Epithelial cell of prostate (primary cell): Measurements from ENCODE around the gene DEGS1.
"Not testable (repeated sequence)": the region's sequence is repeated elsewhere in the genome, so short reads cannot be mapped to it uniquely, and the experiment has no call there.

Source experiments
- DNase-seq: peaks from one replicate; pipeline ENCODE4 v3.0.0-alpha.2; 2011; ENCODE audit warnings: low read depth, low spot score
- H3K27ac ChIP-seq: fragments of 450-650 bp; 2 replicates; pipeline ENCODE4 v1.5.1; 2017; ENCODE audit warnings: mild to moderate bottlenecking

The DEGS1 gene

DNA sequence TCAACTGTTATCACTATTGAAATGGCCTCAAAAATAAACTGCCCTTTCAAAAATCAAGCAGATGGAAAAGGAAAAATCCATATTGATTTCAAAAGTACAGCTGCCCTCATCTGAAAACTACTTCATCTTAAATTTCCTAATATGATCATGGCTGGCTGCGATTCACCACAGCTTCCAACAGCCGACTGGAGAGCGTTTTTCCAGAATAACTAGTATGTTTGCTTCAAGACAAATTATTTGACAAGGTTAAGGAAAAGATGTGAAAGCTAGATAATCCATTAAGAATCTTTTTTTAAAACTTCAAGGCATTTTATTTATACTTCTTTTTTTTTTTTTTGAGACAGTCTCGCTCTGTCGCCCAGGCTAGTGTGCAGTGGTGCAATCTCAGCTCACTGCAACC is 4.1 kb upstream of the DEGS1 start:
- no peak overlapping the region for H3K27ac ChIP-seq
- DNase-seq, result no peak

GRCh38 chr1:224180783-224181452 is 2.1 kb upstream of the DEGS1 start:
- no peak for DNase-seq
- no peak overlapping the region for H3K27ac ChIP-seq

DNA sequence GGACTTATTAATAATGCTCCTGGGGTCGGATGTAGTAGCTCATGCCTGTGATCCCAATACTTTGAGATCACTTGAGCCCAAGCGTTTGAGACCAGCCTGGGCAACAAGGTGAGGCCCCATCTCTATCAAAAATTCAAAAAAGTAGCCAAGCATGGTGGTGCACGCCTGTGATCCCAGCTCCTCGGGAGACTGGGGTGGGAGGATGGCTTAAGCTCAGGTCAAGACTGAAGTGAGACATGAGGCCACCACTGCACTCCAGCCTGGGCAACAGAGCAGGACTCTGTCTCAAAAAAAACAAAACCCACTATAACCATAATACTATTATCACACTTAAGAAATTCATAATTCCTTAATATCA is 1.6 kb upstream of the DEGS1 start:
- H3K27ac ChIP-seq, result no peak overlapping the region
- no peak for DNase-seq

GRCh38 chr1:224182057-224182865 is 779 bp upstream of the DEGS1 start:
- DNase-seq, result no peak
- peak overlapping the region; percentile 74 for H3K27ac ChIP-seq

- DNase-seq, result no peak
- H3K27ac ChIP-seq, result peak overlapping the region; percentile 74
These were observed 712 bp downstream of the DEGS1 start for GRCh38 chr1:224183591-224184312.

DNA sequence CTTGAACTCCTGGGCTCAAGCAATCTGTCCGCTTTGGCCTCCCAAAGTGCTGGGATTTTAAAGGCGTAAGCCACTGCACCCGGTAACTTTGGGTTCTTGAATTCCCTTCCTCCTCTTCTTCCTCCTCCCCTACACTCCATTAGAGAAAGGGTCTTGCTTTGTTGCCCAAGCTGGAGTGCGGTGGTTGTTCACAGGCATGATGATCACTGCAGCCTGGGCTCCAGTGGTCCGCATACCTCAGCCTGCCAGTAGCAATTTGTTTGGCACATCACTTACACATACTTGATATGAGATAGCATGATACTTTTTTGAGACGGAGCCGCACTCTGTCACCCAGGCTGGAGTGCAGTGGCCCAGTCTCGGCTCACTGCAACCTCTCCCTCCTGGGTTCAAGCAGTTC is 2.2 kb downstream of the DEGS1 start:
- DNase-seq, result no peak
- no peak overlapping the region for H3K27ac ChIP-seq

DNA sequence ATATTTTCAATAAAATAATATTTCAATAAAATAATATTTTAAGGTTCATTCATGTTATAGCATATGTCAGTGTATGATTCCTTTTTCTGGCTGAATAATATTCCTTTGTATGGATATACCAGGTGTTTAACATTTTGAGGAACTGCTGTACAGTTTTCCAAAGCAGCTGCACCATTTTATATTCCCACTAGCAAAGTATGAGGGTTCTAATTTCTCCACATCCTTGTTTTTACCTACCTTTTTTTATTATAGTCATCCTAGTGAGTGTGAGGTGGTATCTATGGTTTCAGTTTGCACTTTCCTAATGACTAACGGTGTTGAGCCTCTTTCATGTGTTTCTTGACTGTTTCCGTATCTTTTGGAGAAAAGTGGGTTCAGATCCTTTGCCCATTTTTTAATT is 5.2 kb downstream of the DEGS1 start:
- no peak overlapping the region for H3K27ac ChIP-seq
- no peak for DNase-seq

DNA sequence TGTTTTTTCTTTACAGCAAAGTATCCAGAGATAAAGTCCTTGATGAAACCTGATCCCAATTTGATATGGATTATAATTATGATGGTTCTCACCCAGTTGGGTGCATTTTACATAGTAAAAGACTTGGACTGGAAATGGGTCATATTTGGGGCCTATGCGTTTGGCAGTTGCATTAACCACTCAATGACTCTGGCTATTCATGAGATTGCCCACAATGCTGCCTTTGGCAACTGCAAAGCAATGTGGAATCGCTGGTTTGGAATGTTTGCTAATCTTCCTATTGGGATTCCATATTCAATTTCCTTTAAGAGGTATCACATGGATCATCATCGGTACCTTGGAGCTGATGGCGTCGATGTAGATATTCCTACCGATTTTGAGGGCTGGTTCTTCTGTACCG is 6.5 kb downstream of the DEGS1 start:
- DNase-seq, result no peak
- H3K27ac ChIP-seq, result no peak overlapping the region

- no peak for DNase-seq
- no peak overlapping the region for H3K27ac ChIP-seq
These were observed 9.2 kb downstream of the DEGS1 start for GRCh38 chr1:224192082-224192788.

DNA sequence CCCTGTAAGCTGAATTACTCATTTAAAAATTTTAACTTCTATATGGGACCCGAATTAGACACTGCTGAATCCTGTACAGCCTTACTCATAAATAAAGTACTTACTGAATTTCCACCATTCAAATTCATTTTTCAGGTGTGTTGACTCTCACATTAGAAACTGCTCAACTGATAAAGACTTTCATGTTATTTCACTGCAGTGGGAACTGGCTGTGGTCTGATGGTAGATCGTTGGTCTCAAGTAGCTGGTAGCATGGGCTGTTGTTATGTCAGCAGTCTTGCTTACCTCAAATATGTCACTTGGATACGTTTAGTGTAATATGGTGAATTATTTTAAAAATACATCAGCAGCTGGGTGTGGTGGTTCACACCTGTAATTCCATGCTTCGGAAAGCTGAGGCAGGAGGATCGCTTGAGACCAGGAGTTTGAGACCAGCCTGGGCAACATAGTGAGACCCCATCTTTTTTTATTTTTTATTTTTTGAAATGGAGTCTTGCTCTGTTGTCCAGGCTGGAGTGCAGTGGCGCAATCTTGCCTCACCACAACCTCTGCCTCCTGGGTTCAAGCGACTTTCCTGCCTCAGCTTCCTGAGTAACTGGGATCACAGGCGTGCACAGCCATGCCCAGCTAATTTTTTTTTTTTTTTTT is 10.4 kb downstream of the DEGS1 start:
- DNase-seq, result no peak
- no peak overlapping the region for H3K27ac ChIP-seq

DNA sequence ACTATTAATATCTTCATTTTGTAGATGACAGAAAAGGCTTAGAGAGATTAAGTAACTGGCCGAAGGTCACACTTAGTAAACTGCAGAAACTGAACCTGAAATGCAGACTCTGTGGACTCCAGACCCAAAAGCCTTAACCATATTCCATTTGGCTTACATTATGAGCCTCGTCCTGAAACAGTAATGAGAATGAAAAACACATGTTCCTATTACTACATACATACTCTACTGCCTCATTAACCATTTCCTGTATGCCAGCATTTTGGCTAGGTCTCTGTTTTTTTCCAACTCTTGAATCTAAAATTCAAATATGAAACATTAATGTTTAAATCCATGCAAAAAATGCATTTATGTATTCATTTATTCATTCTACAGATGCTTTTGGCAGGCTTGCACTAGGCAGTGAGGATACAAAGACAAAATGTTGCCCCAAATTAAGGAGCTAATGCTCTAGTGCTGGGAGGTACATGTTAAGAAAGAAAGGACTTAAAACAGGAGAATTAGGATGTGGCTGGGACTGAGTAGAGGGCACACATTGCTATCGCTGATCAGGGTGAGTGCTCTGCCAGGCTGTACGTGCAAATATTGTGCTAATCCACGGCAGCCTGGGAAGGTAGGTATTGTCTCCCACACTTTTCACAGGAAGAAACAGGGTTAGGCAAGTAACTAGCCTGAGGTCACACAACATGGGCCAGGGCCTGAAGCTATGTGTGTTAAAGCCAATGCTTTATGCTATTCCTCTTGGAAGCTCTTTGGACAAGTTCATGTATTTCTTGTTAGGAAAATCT is 14.0 kb downstream of the DEGS1 start:
- no peak overlapping the region for H3K27ac ChIP-seq
- no peak for DNase-seq

DNA sequence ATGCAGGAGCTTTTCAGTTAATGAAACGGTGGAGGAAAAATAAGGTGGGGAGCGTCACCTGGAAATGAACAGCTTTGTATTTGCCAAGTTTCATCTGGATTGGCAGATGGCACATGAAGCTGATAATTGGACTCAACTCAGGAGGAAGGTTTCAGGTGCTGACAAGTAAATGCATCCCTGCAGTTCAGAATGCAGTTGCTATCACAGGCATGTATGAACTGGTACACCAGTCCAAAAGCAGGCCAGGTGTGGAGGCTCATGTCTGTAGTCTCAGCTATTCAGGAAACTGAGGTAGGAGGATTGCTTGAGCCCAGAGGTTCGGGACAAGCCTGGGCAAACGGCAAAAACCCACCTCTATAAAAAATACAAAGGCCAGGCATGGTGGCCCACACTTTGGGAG is 15.5 kb downstream of the DEGS1 start:
- peak; percentile 33 for DNase-seq
- peak overlapping the region; percentile 35 for H3K27ac ChIP-seq

DNA sequence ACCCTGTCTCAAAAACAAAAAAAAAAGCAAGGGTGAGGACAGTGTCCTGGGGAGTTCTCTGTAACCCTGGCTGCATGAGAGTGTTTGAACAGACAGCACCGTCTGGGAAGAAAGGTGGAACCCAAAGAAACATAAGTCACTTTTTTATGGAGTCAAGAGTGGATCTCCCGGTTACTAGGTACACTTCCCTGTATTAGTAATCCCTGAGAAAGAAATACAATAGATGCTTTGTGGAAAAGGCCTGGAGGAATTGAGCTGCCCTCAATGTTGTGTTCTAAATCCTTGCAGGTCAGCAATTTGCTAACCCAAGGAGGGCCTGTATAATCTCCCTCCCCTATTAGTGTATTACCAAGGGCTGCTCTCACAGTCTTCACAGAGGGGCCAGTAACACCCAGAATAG is 16.6 kb downstream of the DEGS1 start:
- H3K27ac ChIP-seq, result peak overlapping the region; percentile 35
- DNase-seq, result peak; percentile 51

- H3K27ac ChIP-seq, result no peak overlapping the region
- no peak for DNase-seq
These were observed 18.3 kb downstream of the DEGS1 start for GRCh38 chr1:224201383-224201782.

GRCh38 chr1:224201853-224202252 is 18.8 kb downstream of the DEGS1 start:
- H3K27ac ChIP-seq, result no peak overlapping the region
- DNase-seq, result no peak

DNA sequence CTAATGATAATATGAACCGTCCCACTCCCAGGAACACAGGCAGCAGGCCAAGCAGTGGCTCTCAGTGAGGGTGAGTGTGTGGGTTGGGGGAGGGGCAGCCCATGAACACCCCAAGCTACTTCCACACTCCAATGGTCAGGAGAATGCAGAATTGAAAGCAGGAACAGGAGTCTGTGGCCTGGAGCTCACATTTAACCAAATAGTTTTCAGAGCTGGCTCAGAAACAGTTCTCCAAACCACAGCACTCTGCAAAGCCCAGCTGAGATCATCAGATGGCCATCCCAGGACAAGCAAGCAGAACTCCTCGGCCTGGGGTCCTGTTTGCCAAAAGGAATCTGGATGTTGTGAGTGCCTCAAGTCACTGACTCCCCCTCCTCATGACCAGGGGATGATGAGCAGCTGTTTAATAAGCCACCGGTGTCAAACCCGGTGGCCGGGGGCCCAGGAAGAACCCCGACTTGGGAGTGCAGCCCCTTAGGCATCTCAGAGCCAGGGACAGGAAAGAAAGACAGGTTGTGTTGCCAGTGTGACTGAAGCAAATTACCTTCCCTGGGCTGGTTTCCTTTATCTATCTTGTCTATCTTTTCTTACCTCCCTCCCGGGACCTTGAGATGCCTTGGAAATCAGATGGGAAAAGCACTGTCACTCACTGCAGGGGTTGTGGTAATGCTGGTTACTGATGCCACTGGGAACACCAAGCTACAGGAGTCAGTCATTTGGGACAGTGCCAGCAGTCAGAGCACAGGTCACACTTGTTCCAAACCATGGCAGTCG is 20.4 kb downstream of the DEGS1 start:
- DNase-seq, result no peak
- H3K27ac ChIP-seq, result no peak overlapping the region

DNA sequence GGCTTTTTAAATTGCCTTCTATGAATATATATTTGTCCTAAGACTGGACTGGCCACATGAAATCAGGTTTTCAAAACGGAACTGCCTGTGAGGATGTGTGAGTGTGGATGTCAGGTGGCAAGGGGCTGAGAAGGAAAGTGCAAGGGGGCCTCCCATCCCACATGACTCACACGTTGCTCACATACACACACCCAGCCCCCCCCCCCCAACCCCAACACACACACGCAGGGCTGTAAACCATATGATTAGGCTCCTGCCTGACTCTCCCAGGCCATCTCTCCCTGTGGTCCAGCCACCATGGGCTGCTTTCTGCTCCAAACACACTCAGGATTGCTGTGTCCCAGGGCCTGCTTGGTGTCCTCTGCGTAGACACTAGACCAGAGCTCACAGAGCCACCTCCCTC is 22.4 kb downstream of the DEGS1 start:
- DNase-seq, result peak; percentile 69
- peak overlapping the region; percentile 60 for H3K27ac ChIP-seq

DNA sequence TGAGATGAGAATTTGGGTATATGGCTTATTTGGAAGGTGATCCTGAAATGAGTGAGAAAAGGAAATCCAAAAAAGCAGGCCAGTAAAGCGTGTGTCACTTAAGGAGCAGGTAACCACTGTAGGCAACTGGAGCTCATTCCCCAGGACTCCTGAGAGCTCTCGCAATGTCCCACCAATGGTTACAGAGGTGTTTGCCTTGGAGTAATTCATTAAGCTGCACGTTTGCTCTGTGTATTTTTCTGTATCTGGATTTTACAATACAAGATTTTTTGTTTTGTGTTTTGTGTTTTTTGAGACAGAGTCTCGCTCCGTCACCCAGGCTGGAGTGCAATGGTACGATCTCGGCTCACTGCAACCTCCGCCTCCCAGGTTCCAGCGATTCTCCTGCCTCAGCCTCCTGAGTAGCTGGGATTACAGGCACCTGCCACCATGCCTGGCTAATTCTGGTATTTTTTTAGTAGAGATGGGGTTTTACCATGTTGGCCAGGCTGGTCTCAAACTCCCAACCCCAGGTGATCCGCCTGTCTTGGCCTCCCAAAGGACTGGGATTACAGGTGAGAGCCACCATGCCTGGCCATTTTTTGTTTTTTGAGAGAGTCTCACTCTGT is 23.0 kb downstream of the DEGS1 start:
- not testable (repeated sequence) for DNase-seq
- H3K27ac ChIP-seq, result peak overlapping the region; percentile 60
